GM21526 (cell line): ENCODE measurements around the gene ZCCHC14.

Experiments used
- ATAC-seq: cut with Tn5 transposase; IDR thresholded peaks from one replicate; pipeline ENCODE4 v1.9.1; 2021; ENCODE audit warnings: moderate library complexity; ENCODE audit not compliant: unreplicated experiment, low FRiP score

ZCCHC14 gene

GRCh38 chr16:87459833-87460232, 33.0 kb downstream of the ZCCHC14 start:
- ATAC-seq = no peak

GRCh38 chr16:87459027-87459426, 33.8 kb downstream of the ZCCHC14 start:
- no peak for ATAC-seq

- ATAC-seq = no peak
These were observed 34.4 kb downstream of the ZCCHC14 start for GRCh38 chr16:87458424-87458915.

GRCh38 chr16:87457709-87458423, 35.0 kb downstream of the ZCCHC14 start:
- ATAC-seq = no peak

- no peak for ATAC-seq
These were observed 35.7 kb downstream of the ZCCHC14 start for GRCh38 chr16:87457061-87457611.

- no peak for ATAC-seq
These were observed 38.4 kb downstream of the ZCCHC14 start for GRCh38 chr16:87454391-87454790.

- ATAC-seq = no peak
These were observed 39.5 kb downstream of the ZCCHC14 start for GRCh38 chr16:87453326-87453725.

GRCh38 chr16:87451563-87452210, 41.1 kb downstream of the ZCCHC14 start:
- no peak for ATAC-seq

GRCh38 chr16:87448866-87449265, 44.0 kb downstream of the ZCCHC14 start:
- ATAC-seq = no peak

- ATAC-seq = no peak
These were observed 45.5 kb downstream of the ZCCHC14 start for GRCh38 chr16:87447323-87447722.

- ATAC-seq = no peak
These were observed 46.3 kb downstream of the ZCCHC14 start for GRCh38 chr16:87446479-87446878.

- no peak for ATAC-seq
These were observed 47.3 kb downstream of the ZCCHC14 start for GRCh38 chr16:87445486-87445885.

GRCh38 chr16:87443964-87444363, 48.9 kb downstream of the ZCCHC14 start:
- ATAC-seq = no peak

- no peak for ATAC-seq
These were observed 49.8 kb downstream of the ZCCHC14 start for GRCh38 chr16:87443016-87443415.

GRCh38 chr16:87442581-87442966, 50.2 kb downstream of the ZCCHC14 start:
- no peak for ATAC-seq

GRCh38 chr16:87441886-87442580, 50.8 kb downstream of the ZCCHC14 start:
- ATAC-seq = no peak

- ATAC-seq = no peak
These were observed 52.9 kb downstream of the ZCCHC14 start for GRCh38 chr16:87439926-87440325.

- ATAC-seq = no peak
These were observed 54.2 kb downstream of the ZCCHC14 start for GRCh38 chr16:87438611-87438985.

GRCh38 chr16:87437911-87438610, 54.8 kb downstream of the ZCCHC14 start:
- no peak for ATAC-seq

GRCh38 chr16:87437327-87437726, 55.5 kb downstream of the ZCCHC14 start:
- ATAC-seq = no peak
